ENCODE data around the gene SCYL2. TPM values are rescaled to one million over a fixed set of nuclear protein-coding genes. Genes with fewer than 3 reads are reported as not detected.
"Not testable (repeated sequence)": the region's sequence is repeated elsewhere in the genome, so short reads cannot be mapped to it uniquely, and the experiment has no call there.

The SCYL2 gene
- total and polyA plus RNA-seq, 9 donors = 22.2 to 33.8 (median 27.5) TPM

DNA sequence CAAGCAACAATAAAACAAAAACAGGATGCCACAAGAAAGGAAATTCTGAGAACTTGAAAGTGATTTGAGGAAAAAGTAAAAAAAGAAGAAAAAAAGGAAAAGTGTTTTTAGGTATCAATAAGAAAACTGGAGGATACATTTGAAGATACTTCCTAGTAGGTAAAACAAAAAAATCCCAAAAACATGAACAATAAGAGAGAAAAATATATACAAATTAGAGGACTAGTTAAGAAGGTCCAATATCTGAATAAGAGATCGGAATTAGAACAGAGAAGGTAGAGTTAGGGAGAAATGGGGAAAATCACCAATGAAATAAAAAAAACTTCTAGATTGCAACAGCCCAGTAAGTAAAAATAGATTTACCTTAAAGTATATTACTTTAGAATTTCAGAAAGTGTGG, 8.8 kb upstream of the SCYL2 start:
- Histone ChIP-seq H3K27me3 (ENCODE audit: control insufficient read depth, insufficient read depth, low read length) (no peaks in the 10 kb centered on the region), H3K4me1 (ENCODE audit: control insufficient read depth, insufficient read depth, low read length) (no peaks in the 10 kb centered on the region), H3K27ac (ENCODE audit: low read length) (no peak overlapping the region), H3K9me3 (replicated peaks; ENCODE audit: control insufficient read depth, low read depth, low read length) (no peaks in the 10 kb centered on the region), H3K4me3 (ENCODE audit: low read length) (no peak overlapping the region), H3K36me3 (ENCODE audit: control insufficient read depth, insufficient read depth, low read length) (no peaks in the 10 kb centered on the region)
- DNase-seq = no peak
- no CpG with 5 or more reads among the region's 1 CpG for WGBS (ENCODE audit: insufficient coverage)

GRCh38 chr12:100263131-100263530, 3.8 kb upstream of the SCYL2 start:
- Histone ChIP-seq H3K4me3 (ENCODE audit: low read length) (no peak overlapping the region), H3K27me3 (ENCODE audit: control insufficient read depth, insufficient read depth, low read length) (no peaks in the 10 kb centered on the region), H3K9me3 (replicated peaks; ENCODE audit: control insufficient read depth, low read depth, low read length) (no peaks in the 10 kb centered on the region), H3K4me1 (ENCODE audit: control insufficient read depth, insufficient read depth, low read length) (peaks cover 2% of the 10 kb centered on the region), H3K36me3 (ENCODE audit: control insufficient read depth, insufficient read depth, low read length) (no peaks in the 10 kb centered on the region), H3K27ac (ENCODE audit: low read length) (no peak overlapping the region)
- no peak for DNase-seq
- 86% methylated on average over 1 of the region's 5 CpGs for WGBS (ENCODE audit: insufficient coverage)

DNA sequence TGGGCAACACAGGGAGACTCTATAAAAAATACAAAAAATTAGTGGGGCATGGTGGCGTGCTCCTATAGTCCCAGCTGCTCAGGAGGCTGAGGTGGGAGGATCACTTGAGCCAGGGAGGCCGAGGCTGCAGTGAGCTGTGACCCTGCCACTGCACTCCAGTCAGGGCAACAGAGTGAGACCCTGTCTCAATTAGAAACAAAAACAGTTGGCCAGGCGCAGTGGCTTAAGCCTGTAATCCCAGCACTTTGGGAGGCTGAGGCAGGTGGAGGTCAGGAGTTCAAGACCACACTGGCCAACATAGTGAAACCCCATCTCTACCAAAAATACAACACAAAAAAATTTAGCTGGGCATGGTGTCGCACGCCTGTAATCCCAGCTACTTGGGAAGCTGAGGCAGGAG, 1.9 kb upstream of the SCYL2 start:
- not testable (repeated sequence) for H3K4me3 ChIP-seq (ENCODE audit: low read length); DNase-seq; H3K9me3 ChIP-seq (replicated peaks; ENCODE audit: control insufficient read depth, low read depth, low read length); H3K4me1 ChIP-seq (ENCODE audit: control insufficient read depth, insufficient read depth, low read length); H3K36me3 ChIP-seq (ENCODE audit: control insufficient read depth, insufficient read depth, low read length); H3K27ac ChIP-seq (ENCODE audit: low read length); H3K27me3 ChIP-seq (ENCODE audit: control insufficient read depth, insufficient read depth, low read length)
- 100% methylated on average over 2 of the region's 5 CpGs for WGBS (ENCODE audit: insufficient coverage)

- DNase-seq = no peak
- peak overlapping the region; percentile 79 for H3K4me3 ChIP-seq (ENCODE audit: low read length)
- H3K27me3 ChIP-seq (ENCODE audit: control insufficient read depth, insufficient read depth, low read length) = no peaks in the 10 kb centered on the region
- H3K4me1 ChIP-seq (ENCODE audit: control insufficient read depth, insufficient read depth, low read length) = peaks cover 6% of the 10 kb centered on the region
- no peaks in the 10 kb centered on the region for H3K9me3 ChIP-seq (replicated peaks; ENCODE audit: control insufficient read depth, low read depth, low read length)
- WGBS (ENCODE audit: insufficient coverage) = no CpG with 5 or more reads among the region's 11 CpGs
- peak overlapping the region; percentile 95 for H3K27ac ChIP-seq (ENCODE audit: low read length)
- no peaks in the 10 kb centered on the region for H3K36me3 ChIP-seq (ENCODE audit: control insufficient read depth, insufficient read depth, low read length)
Measured at GRCh38 chr12:100265732-100266584, 1.0 kb upstream of the SCYL2 start.

DNA sequence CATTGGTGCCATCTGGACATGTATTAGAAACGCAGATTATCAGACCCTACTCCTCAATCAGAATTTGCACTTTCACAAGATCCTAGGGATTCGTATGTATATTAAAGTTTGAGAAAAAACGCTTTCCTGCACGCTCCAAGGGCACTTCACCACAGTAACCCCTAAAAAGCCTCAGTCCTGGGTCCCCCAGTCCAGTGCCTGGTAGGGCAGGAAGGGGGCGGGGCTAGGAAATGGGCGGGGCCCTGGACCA, 467 bp upstream of the SCYL2 start:
- H3K36me3 ChIP-seq (ENCODE audit: control insufficient read depth, insufficient read depth, low read length) = no peaks in the 10 kb centered on the region
- peaks cover 6% of the 10 kb centered on the region for H3K4me1 ChIP-seq (ENCODE audit: control insufficient read depth, insufficient read depth, low read length)
- peak overlapping the region; percentile 95 for H3K27ac ChIP-seq (ENCODE audit: low read length)
- no peak for DNase-seq
- H3K27me3 ChIP-seq (ENCODE audit: control insufficient read depth, insufficient read depth, low read length) = no peaks in the 10 kb centered on the region
- no peaks in the 10 kb centered on the region for H3K9me3 ChIP-seq (replicated peaks; ENCODE audit: control insufficient read depth, low read depth, low read length)
- 0% methylated on average over 2 of the region's 6 CpGs for WGBS (ENCODE audit: insufficient coverage)
- peak overlapping the region; percentile 79 for H3K4me3 ChIP-seq (ENCODE audit: low read length)

DNA sequence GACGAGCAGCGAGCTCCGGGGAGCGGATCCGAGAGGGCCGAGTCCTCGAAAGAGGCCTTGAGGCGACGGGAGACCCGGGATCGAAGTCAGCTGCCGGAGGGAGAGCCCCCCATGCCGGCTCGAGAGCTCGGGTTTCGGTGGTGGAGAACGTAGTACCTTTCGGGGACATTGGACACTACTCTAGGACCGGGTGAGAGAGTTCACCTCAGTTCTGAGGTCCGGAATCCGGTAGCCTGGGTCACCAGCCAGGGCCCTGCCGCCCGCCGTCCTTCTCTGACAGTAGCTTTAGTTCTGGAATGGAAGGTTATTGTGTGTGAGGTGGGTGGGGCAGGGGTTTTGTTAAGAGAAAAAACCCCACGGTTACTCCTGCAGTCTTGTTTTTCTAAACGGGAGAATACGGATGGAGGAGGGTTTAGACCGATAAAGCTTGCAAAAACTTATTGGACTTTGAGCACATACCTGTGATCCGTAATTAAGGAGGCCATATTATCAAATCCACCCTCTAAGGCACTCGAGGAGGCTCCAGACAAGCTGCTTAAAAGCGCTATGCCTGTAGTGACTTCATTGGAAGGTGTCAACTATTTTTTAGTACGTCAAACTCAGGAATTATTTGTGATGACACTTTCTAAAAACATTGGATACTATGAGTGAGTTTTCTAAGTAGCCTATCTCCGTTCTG, 765 bp downstream of the SCYL2 start:
- peak overlapping the region; percentile 95 for H3K27ac ChIP-seq (ENCODE audit: low read length)
- H3K36me3 ChIP-seq (ENCODE audit: control insufficient read depth, insufficient read depth, low read length) = no peaks in the 10 kb centered on the region
- H3K9me3 ChIP-seq (replicated peaks; ENCODE audit: control insufficient read depth, low read depth, low read length) = no peaks in the 10 kb centered on the region
- WGBS (ENCODE audit: insufficient coverage) = 0% methylated on average over 19 of the region's 33 CpGs
- peak; percentile 43 for DNase-seq
- H3K4me1 ChIP-seq (ENCODE audit: control insufficient read depth, insufficient read depth, low read length) = peaks cover 6% of the 10 kb centered on the region
- no peaks in the 10 kb centered on the region for H3K27me3 ChIP-seq (ENCODE audit: control insufficient read depth, insufficient read depth, low read length)
- peak overlapping the region; percentile 79 for H3K4me3 ChIP-seq (ENCODE audit: low read length)

DNA sequence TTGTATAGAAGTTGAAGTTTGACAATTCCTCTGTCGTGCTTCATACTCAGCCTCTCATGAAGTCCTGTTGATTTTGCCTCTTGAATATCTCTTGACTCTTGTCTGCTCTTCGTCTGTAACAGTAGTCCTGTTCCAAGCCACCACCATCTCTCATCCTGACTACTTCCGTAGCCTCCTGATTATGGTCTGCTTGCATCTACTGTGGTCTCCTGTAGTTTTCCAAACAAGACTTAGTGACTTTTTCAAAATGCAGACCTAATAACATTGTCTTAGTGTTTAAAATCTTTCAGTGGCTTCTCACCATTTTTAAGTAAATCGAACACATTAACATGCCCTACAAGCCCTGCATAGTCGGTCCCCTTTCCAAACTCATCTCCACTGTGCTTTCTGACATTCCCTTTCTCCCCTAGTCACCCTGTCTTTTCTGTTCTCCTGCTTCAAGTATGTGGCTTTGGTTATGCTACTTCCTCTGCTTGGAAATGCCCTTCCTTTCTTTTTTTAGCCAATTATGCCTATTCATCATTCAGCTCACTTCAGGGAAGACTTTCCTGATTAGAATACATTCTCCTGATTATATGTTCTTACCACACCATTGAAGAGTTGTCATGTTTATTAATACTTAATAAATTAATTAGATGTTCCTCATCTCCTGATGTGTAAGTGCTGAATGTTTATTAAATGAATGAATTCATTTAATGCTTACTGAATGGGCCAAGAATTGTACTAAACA, 2.0 kb downstream of the SCYL2 start:
- Histone ChIP-seq H3K9me3 (replicated peaks; ENCODE audit: control insufficient read depth, low read depth, low read length) (no peaks in the 10 kb centered on the region), H3K4me1 (ENCODE audit: control insufficient read depth, insufficient read depth, low read length) (peaks cover 6% of the 10 kb centered on the region), H3K36me3 (ENCODE audit: control insufficient read depth, insufficient read depth, low read length) (no peaks in the 10 kb centered on the region), H3K27me3 (ENCODE audit: control insufficient read depth, insufficient read depth, low read length) (no peaks in the 10 kb centered on the region), H3K4me3 (ENCODE audit: low read length) (no peak overlapping the region), H3K27ac (ENCODE audit: low read length) (no peak overlapping the region)
- no peak for DNase-seq
- WGBS (ENCODE audit: insufficient coverage) = 62% methylated on average over 5 of the region's 5 CpGs

- no CpG with 5 or more reads among the region's 4 CpGs for WGBS (ENCODE audit: insufficient coverage)
Measured at GRCh38 chr12:100273782-100274181, 6.8 kb downstream of the SCYL2 start.

GRCh38 chr12:100274291-100274690, 7.3 kb downstream of the SCYL2 start:
- no peaks in the 10 kb centered on the region for H3K4me1 ChIP-seq (ENCODE audit: control insufficient read depth, insufficient read depth, low read length)
- no peaks in the 10 kb centered on the region for H3K36me3 ChIP-seq (ENCODE audit: control insufficient read depth, insufficient read depth, low read length)
- DNase-seq = no peak
- H3K9me3 ChIP-seq (replicated peaks; ENCODE audit: control insufficient read depth, low read depth, low read length) = no peaks in the 10 kb centered on the region
- WGBS (ENCODE audit: insufficient coverage) = no CpG with 5 or more reads among the region's 2 CpGs
- H3K27ac ChIP-seq (ENCODE audit: low read length) = no peak overlapping the region
- H3K27me3 ChIP-seq (ENCODE audit: control insufficient read depth, insufficient read depth, low read length) = no peaks in the 10 kb centered on the region
- H3K4me3 ChIP-seq (ENCODE audit: low read length) = no peak overlapping the region

More at GRCh38 chr12:100273782-100274181, 6.8 kb downstream of the SCYL2 start:
- Histone ChIP-seq H3K36me3 (ENCODE audit: control insufficient read depth, insufficient read depth, low read length) (no peaks in the 10 kb centered on the region), H3K4me1 (ENCODE audit: control insufficient read depth, insufficient read depth, low read length) (peaks cover 3% of the 10 kb centered on the region), H3K27ac (ENCODE audit: low read length) (no peak overlapping the region), H3K9me3 (replicated peaks; ENCODE audit: control insufficient read depth, low read depth, low read length) (no peaks in the 10 kb centered on the region), H3K4me3 (ENCODE audit: low read length) (no peak overlapping the region), H3K27me3 (ENCODE audit: control insufficient read depth, insufficient read depth, low read length) (no peaks in the 10 kb centered on the region)
- no peak for DNase-seq

DNA sequence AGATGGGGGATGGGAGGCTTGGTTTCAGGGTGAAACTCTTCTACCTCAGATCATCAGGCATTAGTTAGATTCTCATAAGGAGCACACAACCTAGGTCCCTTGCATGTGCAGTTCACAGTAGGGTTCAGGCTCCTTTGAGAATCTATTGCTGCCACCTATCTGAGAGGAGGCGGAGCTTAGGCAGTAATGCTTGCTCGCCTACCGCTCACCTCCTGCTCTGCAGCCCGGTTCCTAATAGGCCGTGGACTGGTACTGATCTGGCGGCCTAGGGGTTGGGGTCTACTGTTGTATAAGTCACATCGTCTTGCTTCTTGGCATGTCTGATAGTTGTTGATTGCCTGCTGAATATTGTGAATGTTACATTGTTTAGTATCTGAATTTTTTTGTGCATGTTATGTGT, 12.2 kb downstream of the SCYL2 start:
- Histone ChIP-seq H3K4me1 (ENCODE audit: control insufficient read depth, insufficient read depth, low read length) (no peaks in the 10 kb centered on the region), H3K36me3 (ENCODE audit: control insufficient read depth, insufficient read depth, low read length) (peaks cover 2% of the 10 kb centered on the region), H3K4me3 (ENCODE audit: low read length) (no peak overlapping the region), H3K27me3 (ENCODE audit: control insufficient read depth, insufficient read depth, low read length) (no peaks in the 10 kb centered on the region), H3K27ac (ENCODE audit: low read length) (no peak overlapping the region), H3K9me3 (replicated peaks; ENCODE audit: control insufficient read depth, low read depth, low read length) (no peaks in the 10 kb centered on the region)
- 100% methylated on average over 1 of the region's 7 CpGs for WGBS (ENCODE audit: insufficient coverage)
- no peak for DNase-seq
